Measurements from ENCODE around the gene SNED1.

DNA sequence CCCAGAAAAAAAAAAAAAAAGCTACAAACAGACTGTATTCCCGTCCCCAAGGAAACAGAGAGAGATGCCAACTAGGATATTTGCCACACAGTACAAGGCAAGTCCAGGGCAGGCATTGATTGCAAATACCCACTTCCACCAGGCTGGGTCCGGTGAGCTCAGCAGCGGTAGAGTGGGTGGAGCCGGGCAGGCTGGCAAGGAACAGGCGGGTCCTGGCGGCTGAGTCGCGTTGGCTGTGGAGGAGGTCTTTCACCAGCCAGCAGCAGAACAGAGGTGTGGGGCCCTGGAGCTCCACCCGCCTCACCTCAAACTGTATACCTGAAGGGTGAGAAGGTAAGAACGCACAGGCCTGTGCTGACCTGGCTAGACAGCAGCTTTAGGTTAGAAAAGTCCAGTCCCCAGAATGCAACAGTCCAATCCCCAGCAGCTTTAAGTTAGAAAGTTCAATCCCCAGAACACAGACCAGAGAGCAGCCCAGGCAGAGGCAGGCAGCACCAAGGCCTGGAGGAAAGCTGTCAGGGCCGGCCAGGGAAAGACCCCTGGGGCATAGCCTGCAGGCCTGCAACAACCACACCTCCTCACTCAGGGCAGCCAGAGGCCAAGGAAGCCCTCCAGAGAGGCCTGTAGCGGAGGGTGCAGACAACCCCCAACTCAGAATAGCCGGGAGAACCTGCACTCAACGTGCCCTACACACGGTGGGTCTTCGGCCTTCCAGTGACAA is 125.6 kb downstream of the SNED1 start:
- TF ChIP-seq, protein P1, sequence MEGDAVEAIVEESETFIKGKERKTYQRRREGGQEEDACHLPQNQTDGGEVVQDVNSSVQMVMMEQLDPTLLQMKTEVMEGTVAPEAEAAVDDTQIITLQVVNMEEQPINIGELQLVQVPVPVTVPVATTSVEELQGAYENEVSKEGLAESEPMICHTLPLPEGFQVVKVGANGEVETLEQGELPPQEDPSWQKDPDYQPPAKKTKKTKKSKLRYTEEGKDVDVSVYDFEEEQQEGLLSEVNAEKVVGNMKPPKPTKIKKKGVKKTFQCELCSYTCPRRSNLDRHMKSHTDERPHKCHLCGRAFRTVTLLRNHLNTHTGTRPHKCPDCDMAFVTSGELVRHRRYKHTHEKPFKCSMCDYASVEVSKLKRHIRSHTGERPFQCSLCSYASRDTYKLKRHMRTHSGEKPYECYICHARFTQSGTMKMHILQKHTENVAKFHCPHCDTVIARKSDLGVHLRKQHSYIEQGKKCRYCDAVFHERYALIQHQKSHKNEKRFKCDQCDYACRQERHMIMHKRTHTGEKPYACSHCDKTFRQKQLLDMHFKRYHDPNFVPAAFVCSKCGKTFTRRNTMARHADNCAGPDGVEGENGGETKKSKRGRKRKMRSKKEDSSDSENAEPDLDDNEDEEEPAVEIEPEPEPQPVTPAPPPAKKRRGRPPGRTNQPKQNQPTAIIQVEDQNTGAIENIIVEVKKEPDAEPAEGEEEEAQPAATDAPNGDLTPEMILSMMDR (conservative IDR thresholded peaks at IDR 0.05), result no peak
- no peak for TF ChIP-seq EZH2 (IDR thresholded peaks at IDR 0.05; ENCODE audit: low read depth)

Data from PC-9 (cell line).